MM.1S (cell line): ENCODE data around the gene MCL1.

Source experiments
- DNase-seq: peaks from one replicate; pipeline ENCODE4 v3.0.0-alpha.2; 2015
- H2AFZ ChIP-seq: fragments of 300-600 bp; sonication (generic); 2 replicates; pipeline ENCODE4 v1.6.0; 2016; ENCODE audit warnings: antibody characterized with exemption, low read length
- H3F3A ChIP-seq: fragments of 300-600 bp; sonication (generic); 2 replicates; pipeline ENCODE4 v1.6.1; 2016; ENCODE audit warnings: mild to moderate bottlenecking, antibody characterized with exemption, low read length, moderate library complexity, mixed read lengths; ENCODE audit not compliant: insufficient read depth
- H3K27ac ChIP-seq: fragments of 300-600 bp; sonication (generic); 2 replicates; pipeline ENCODE4 v1.5.1; 2016; ENCODE audit warnings: mild to moderate bottlenecking, low read length
- H3K27me3 ChIP-seq: fragments of 300-600 bp; sonication (generic); replicated peaks from 2 replicates; pipeline ENCODE4 v1.6.0; 2016; ENCODE audit warnings: low read length; ENCODE audit not compliant: insufficient read depth
- H3K36me3 ChIP-seq: fragments of 300-600 bp; sonication (generic); replicated peaks from 2 replicates; pipeline ENCODE4 v1.6.1; 2016; ENCODE audit warnings: mild to moderate bottlenecking, low read length, mixed read lengths; ENCODE audit not compliant: insufficient read depth
- H3K4me1 ChIP-seq: fragments of 300-600 bp; sonication (generic); 2 replicates; pipeline ENCODE4 v1.6.1; 2016; ENCODE audit warnings: low read length, mixed read lengths
- H3K4me2 ChIP-seq: fragments of 300-600 bp; sonication (generic); 2 replicates; pipeline ENCODE4 v1.6.0; 2016; ENCODE audit warnings: low read depth, low read length
- H3K4me3 ChIP-seq: fragments of 300-600 bp; sonication (generic); 2 replicates; pipeline ENCODE4 v1.5.1; 2016; ENCODE audit warnings: low read length, mixed read lengths
- H3K79me2 ChIP-seq: fragments of 300-600 bp; sonication (generic); 2 replicates; pipeline ENCODE4 v1.6.1; 2016; ENCODE audit warnings: mixed run types, low read length, mixed read lengths
- H3K9ac ChIP-seq: fragments of 300-600 bp; sonication (generic); 2 replicates; pipeline ENCODE4 v1.6.1; 2016; ENCODE audit warnings: low read length, mixed read lengths
- H3K9me2 ChIP-seq: fragments of 300-600 bp; sonication (generic); replicated peaks from 2 replicates; pipeline ENCODE4 v1.6.1; 2016; ENCODE audit warnings: mild to moderate bottlenecking, low read length, mixed read lengths; ENCODE audit not compliant: insufficient read depth
- H3K9me3 ChIP-seq: fragments of 300-600 bp; sonication (generic); replicated peaks from 2 replicates; pipeline ENCODE4 v1.6.1; 2016; ENCODE audit warnings: mild to moderate bottlenecking, low read length, mixed read lengths; ENCODE audit not compliant: insufficient read depth
- H4K20me1 ChIP-seq: fragments of 300-600 bp; sonication (generic); 2 replicates; pipeline ENCODE4 v1.6.1; 2016; ENCODE audit warnings: mild to moderate bottlenecking, low read length, moderate library complexity, mixed read lengths; ENCODE audit not compliant: insufficient read depth
- CTCF ChIP-seq: fragments of 300-600 bp; sonication (generic); IDR thresholded peaks from 2 replicates; pipeline ENCODE4 v1.5.1; 2016; ENCODE audit warnings: antibody characterized with exemption, low read length, mixed read lengths
- EZH2 ChIP-seq: fragments of 300-600 bp; sonication (generic); optimal IDR thresholded peaks from 2 replicates; pipeline ENCODE3; 2017; ENCODE audit warnings: low read depth, mild to moderate bottlenecking, antibody characterized with exemption, low read length, mixed read lengths
- EZH2phosphoT487 ChIP-seq: fragments of 300-600 bp; sonication (generic); IDR thresholded peaks from 2 replicates; pipeline ENCODE4 v1.6.1; 2018; ENCODE audit warnings: antibody characterized with exemption, low read length

MCL1 gene

GRCh38 chr1:150551784-150552127 lies 27.7 kb downstream of the MCL1 start:
- Histone ChIP-seq H3K36me3 (no peaks in the 10 kb centered on the region), H2AFZ (no peak overlapping the region), H3K27me3 (peaks cover 32% of the 10 kb centered on the region), H3K27ac (no peak overlapping the region), H3K4me3 (no peak overlapping the region), H4K20me1 (no peaks in the 10 kb centered on the region), H3K9me3 (no peaks in the 10 kb centered on the region), H3K79me2 (no peaks in the 10 kb centered on the region), H3F3A (no peaks in the 10 kb centered on the region), H3K9me2 (no peaks in the 10 kb centered on the region), H3K9ac (no peak overlapping the region), H3K4me1 (0 out of 2 replicates have a peak, but pooled peaks cover 2% of the 10 kb centered on the region), H3K4me2 (no peak overlapping the region)
- no peak for TF ChIP-seq EZH2
- TF ChIP-seq CTCF: no peak
- no peak for TF ChIP-seq EZH2phosphoT487
- no peak for DNase-seq

GRCh38 chr1:150551051-150551783 lies 28.2 kb downstream of the MCL1 start:
- H3K9ac ChIP-seq: no peak overlapping the region
- no peak overlapping the region for H3K27ac ChIP-seq
- no peaks in the 10 kb centered on the region for H3F3A ChIP-seq
- H3K4me1 ChIP-seq: 0 out of 2 replicates have a peak, but pooled peaks cover 2% of the 10 kb centered on the region
- H3K9me3 ChIP-seq: no peaks in the 10 kb centered on the region
- H4K20me1 ChIP-seq: no peaks in the 10 kb centered on the region
- H3K27me3 ChIP-seq: peaks cover 32% of the 10 kb centered on the region
- peak; percentile 5 for DNase-seq
- no peak overlapping the region for H3K4me2 ChIP-seq
- H3K4me3 ChIP-seq: no peak overlapping the region
- no peaks in the 10 kb centered on the region for H3K36me3 ChIP-seq
- no peaks in the 10 kb centered on the region for H3K9me2 ChIP-seq
- H2AFZ ChIP-seq: no peak overlapping the region
- no peaks in the 10 kb centered on the region for H3K79me2 ChIP-seq
- TF ChIP-seq EZH2 (no peak), CTCF (no peak), EZH2phosphoT487 (no peak)

GRCh38 chr1:150550222-150551050 lies 29.0 kb downstream of the MCL1 start:
- H3K27me3 ChIP-seq: peaks cover 32% of the 10 kb centered on the region
- H3K4me3 ChIP-seq: no peak overlapping the region
- H3K9ac ChIP-seq: no peak overlapping the region
- H4K20me1 ChIP-seq: no peaks in the 10 kb centered on the region
- H3K27ac ChIP-seq: no peak overlapping the region
- H2AFZ ChIP-seq: no peak overlapping the region
- no peaks in the 10 kb centered on the region for H3K9me2 ChIP-seq
- H3K4me2 ChIP-seq: no peak overlapping the region
- H3K9me3 ChIP-seq: no peaks in the 10 kb centered on the region
- no peak for TF ChIP-seq CTCF
- TF ChIP-seq EZH2: no peak
- TF ChIP-seq EZH2phosphoT487: no peak
- peak; percentile 5 for DNase-seq
- no peaks in the 10 kb centered on the region for H3F3A ChIP-seq
- H3K4me1 ChIP-seq: 0 out of 2 replicates have a peak, but pooled peaks cover 2% of the 10 kb centered on the region
- H3K79me2 ChIP-seq: no peaks in the 10 kb centered on the region
- H3K36me3 ChIP-seq: no peaks in the 10 kb centered on the region
